Activated CD8-positive, alpha-beta T cell treated with anti-CD3 and anti-CD28 coated beads, Interleukin-2, amount 10 ng/mL, durations not matched to agents 7 days and 5 days (primary cell): Measurements from ENCODE around the gene ADGRL3. TPM values are rescaled to one million over a fixed set of nuclear protein-coding genes. Genes with fewer than 3 reads are reported as not detected.
"Not testable (repeated sequence)": the region's sequence is repeated elsewhere in the genome, so short reads cannot be mapped to it uniquely, and the experiment has no call there.

Experiments
- ATAC-seq: fragments of 150-1000 bp; cut with Tn5 transposase; one replicate; pipeline ENCODE4 v1.10.0; 2021; ENCODE audit warnings: moderate library complexity
- CTCF ChIA-PET: fragments of 350-600 bp; sonication (Branson Sonifier 250); formaldehyde crosslinking; loops from one replicate; lab custom pipeline; 2021; ENCODE audit warnings: antibody characterized with exemption; lab: Charles Lee
- POLR2A ChIA-PET: fragments of 350-600 bp; sonication (Branson Sonifier 250); formaldehyde crosslinking; loops from one replicate; lab custom pipeline; 2021; ENCODE audit warnings: antibody characterized with exemption; lab: Charles Lee
- DNase-seq: peaks from one replicate; pipeline ENCODE4 v3.0.0-alpha.2; 2020
- H3K27ac Mint-ChIP-seq: one replicate; pipeline ENCODE4 v1.8.0; 2021; ENCODE audit warnings: mild to moderate bottlenecking, mixed read lengths
- H3K27me3 Mint-ChIP-seq: one replicate; pipeline ENCODE4 v1.8.0; 2021; ENCODE audit warnings: low read depth, mixed read lengths
- H3K36me3 Mint-ChIP-seq: one replicate; pipeline ENCODE4 v1.8.0; 2021; ENCODE audit warnings: low read depth, mixed read lengths
- H3K4me1 Mint-ChIP-seq: one replicate; pipeline ENCODE4 v1.8.0; 2021; ENCODE audit warnings: low read depth, mixed read lengths
- H3K4me3 Mint-ChIP-seq: one replicate; pipeline ENCODE4 v1.8.0; 2021; ENCODE audit warnings: mild to moderate bottlenecking, mixed read lengths
- H3K9me3 Mint-ChIP-seq: one replicate; pipeline ENCODE4 v1.8.0; 2022; ENCODE audit warnings: mixed read lengths; ENCODE audit not compliant: insufficient read depth
- total RNA-seq, 2 experiments: library from RNA; stranded (reverse); gene quantifications; one replicate each; pipeline ENCODE4 v1.2.3, GENCODE V29; 2021

ADGRL3 gene
- total RNA-seq, 2 experiments from 2014 or later = not detected

DNA sequence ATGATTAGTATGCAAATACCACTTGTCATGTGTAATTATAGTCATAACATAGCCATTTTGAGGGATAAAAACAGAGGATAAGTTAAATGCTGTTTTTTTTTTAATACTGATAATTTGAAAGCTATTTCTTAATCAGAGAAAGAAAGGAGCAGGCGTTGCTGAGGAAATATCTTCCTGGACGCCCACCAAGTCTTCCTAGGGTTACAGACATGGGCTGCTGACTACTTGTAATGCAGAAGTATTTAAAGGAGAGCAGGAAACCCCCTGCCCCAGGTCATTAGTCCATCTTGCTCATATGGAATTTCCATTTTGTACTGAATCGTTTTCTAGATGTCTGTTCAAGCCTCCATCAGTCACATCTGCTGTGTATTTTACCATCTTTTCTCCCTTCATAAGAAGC is 176.2 kb downstream of the ADGRL3 start:
- no peaks in the 10 kb centered on the region for H3K27me3 Mint-ChIP-seq
- ChIA-PET CTCF (no interaction called here), POLR2A (no interaction called here)
- no peaks in the 10 kb centered on the region for H3K4me1 Mint-ChIP-seq
- H3K9me3 Mint-ChIP-seq = no peaks in the 10 kb centered on the region
- no peak for DNase-seq
- no peak overlapping the region for H3K4me3 Mint-ChIP-seq
- no peaks in the 10 kb centered on the region for H3K36me3 Mint-ChIP-seq
- no peak for ATAC-seq
- no peak overlapping the region for H3K27ac Mint-ChIP-seq

DNA sequence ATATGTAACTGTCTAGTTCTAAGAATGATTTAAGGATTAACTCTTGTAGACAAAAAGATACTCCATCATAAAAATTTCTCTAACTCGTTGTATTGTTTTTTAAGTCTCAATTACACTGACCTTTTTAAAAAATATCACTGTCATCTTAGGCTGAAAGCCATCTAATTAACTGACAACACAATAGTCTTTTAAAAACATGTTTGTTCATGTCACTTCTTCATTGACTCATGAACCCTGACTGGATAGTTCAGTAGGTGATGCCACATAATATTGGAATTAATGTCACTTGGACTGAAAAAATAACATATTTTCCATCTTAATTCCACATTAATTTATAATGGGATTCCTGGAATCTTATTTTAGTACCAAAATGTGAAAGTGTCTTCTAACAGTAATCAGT is 179.3 kb downstream of the ADGRL3 start:
- no peak overlapping the region for H3K27ac Mint-ChIP-seq
- H3K27me3 Mint-ChIP-seq = no peaks in the 10 kb centered on the region
- no peaks in the 10 kb centered on the region for H3K9me3 Mint-ChIP-seq
- POLR2A ChIA-PET = no interaction called here
- no peak for DNase-seq
- no peaks in the 10 kb centered on the region for H3K36me3 Mint-ChIP-seq
- H3K4me3 Mint-ChIP-seq = no peak overlapping the region
- no peaks in the 10 kb centered on the region for H3K4me1 Mint-ChIP-seq
- no peak for ATAC-seq
- CTCF ChIA-PET = no interaction called here

DNA sequence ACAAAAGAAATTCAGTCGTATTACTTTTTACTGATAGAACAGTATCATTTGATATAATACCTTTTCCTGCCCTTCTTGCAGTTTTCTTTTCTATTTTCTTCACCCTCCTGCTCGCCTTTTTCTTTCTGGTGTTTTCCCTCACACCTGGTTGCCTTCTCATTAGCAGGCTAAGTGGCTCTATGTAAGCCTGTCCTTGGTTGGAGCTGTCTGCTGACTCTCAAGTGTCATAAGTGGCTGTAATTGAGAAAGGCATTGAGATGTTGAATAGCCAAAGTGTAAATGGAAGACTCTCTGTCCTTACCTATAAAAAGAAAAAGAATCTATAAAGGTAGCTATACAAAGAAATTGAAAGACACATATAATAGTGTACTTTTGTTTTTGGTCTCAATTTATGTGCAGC is 180.7 kb downstream of the ADGRL3 start:
- Mint-ChIP-seq H3K36me3 (no peaks in the 10 kb centered on the region), H3K27ac (no peak overlapping the region), H3K4me1 (no peaks in the 10 kb centered on the region), H3K4me3 (no peak overlapping the region), H3K9me3 (no peaks in the 10 kb centered on the region), H3K27me3 (no peaks in the 10 kb centered on the region)
- POLR2A ChIA-PET = no interaction called here
- CTCF ChIA-PET = no interaction called here
- no peak for ATAC-seq
- no peak for DNase-seq

DNA sequence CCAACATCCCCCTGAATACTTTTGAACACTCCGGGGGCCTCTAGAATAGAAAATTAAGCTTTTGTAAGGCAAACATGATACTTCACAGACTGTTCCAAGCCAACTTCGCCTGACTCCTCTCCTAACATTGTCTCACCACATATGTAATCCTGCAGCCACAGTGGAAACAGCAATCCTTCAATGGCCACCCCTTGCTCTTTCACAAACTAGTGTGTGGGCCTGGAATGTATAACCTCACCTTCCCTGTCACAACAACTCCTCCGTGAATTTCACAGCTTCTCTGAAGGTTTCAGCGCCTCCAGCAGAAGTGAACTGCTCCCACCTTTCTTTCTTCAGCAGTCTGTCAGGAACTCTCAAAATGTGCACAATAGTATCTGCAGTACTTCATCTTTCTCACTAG is 185.1 kb downstream of the ADGRL3 start:
- ChIA-PET CTCF (no interaction called here), POLR2A (no interaction called here)
- ATAC-seq = no peak
- Mint-ChIP-seq H3K27ac (no peak overlapping the region), H3K9me3 (peaks cover 9% of the 10 kb centered on the region), H3K27me3 (no peaks in the 10 kb centered on the region), H3K36me3 (no peaks in the 10 kb centered on the region), H3K4me3 (no peak overlapping the region), H3K4me1 (no peaks in the 10 kb centered on the region)
- no peak for DNase-seq

DNA sequence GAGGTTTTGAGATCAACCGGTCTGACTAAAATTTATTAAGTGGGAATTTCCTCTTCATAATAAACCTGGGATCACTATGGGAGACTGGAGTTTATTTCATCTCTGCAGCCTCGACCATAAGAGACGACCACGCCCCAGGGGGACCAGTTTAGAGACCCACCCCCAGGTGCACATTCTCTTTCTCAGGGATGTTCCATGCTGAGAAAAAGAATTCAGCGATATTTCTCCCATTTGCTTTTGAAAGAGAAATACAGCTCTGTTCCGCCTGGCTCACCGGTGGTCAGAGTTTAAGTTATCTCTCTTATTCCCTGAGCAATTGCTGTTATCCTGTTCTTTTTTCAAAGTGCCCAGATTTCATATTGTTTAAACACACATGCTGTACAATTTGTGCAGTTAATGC is 187.2 kb downstream of the ADGRL3 start:
- H3K9me3 Mint-ChIP-seq, POLR2A ChIA-PET, H3K27me3 Mint-ChIP-seq, CTCF ChIA-PET, H3K36me3 Mint-ChIP-seq, DNase-seq, ATAC-seq, H3K4me3 Mint-ChIP-seq, H3K4me1 Mint-ChIP-seq, H3K27ac Mint-ChIP-seq: not testable (repeated sequence)

DNA sequence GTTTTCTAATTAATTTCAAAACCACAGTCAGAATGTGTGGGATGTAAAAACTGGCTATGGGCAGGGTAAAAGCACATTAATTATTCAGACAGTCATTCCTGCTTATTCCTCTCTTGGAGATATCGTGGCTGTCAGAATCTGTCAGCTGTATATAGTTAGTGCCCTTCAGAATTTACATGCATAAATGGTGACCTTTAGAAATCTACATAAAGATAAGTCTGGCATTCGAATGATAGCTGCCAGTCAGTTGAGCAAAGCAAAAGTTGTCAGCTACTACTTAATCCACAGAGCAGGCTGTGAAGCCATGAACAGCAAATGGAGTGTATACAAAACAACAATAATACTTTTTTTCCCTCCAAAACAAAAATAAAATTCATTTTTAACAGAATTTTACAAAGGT is 189.5 kb downstream of the ADGRL3 start:
- Mint-ChIP-seq H3K27me3 (no peaks in the 10 kb centered on the region), H3K27ac (no peak overlapping the region), H3K36me3 (no peaks in the 10 kb centered on the region), H3K9me3 (peaks cover 9% of the 10 kb centered on the region), H3K4me1 (no peaks in the 10 kb centered on the region), H3K4me3 (no peak overlapping the region)
- POLR2A ChIA-PET = no interaction called here
- DNase-seq (no peak), ATAC-seq (no peak)
- CTCF ChIA-PET = no interaction called here

DNA sequence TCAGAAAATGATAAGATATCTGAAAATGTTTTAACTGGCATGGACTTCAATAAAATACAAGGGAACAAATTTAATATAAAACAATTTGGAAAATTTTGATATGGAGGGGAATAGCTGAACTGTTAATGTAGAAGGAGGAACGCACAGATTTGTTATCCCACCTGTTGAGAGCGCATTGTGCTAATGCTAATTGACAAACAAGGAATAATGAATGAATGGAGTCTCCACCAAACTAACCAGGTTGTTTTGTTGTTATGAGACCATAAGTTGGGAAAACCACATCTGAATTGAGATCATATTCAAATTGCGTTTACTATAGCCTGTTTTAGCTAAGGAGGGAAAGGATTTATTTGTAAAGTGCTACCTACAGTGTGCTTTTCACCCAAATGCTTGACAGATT is 195.6 kb downstream of the ADGRL3 start:
- Mint-ChIP-seq H3K4me3 (no peak overlapping the region), H3K9me3 (no peaks in the 10 kb centered on the region), H3K36me3 (no peaks in the 10 kb centered on the region), H3K27ac (no peak overlapping the region), H3K4me1 (no peaks in the 10 kb centered on the region), H3K27me3 (no peaks in the 10 kb centered on the region)
- CTCF ChIA-PET = no interaction called here
- no peak for DNase-seq
- no peak for ATAC-seq
- POLR2A ChIA-PET = no interaction called here

DNA sequence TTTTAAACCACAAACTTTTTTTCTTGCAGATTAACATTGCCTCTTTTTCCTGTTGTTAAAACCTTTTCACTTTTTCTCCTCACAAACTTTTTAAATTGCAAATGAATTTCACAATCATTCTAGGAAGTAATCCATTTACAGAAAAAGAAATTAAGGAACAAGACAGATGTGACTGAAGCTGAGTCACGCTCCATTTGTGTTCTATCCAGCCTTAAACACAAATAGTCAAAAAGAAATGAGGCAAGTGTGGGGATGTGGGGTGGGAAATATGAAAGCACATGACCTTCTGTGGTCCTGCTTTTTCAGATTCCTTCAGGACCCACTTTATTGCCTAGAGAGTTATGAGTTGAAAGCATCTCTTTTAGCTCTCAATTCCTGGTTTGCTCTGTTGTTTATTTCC is 197.0 kb downstream of the ADGRL3 start:
- Mint-ChIP-seq H3K36me3 (no peaks in the 10 kb centered on the region), H3K27me3 (no peaks in the 10 kb centered on the region), H3K4me1 (no peaks in the 10 kb centered on the region), H3K4me3 (no peak overlapping the region), H3K9me3 (no peaks in the 10 kb centered on the region), H3K27ac (no peak overlapping the region)
- ChIA-PET POLR2A (no interaction called here), CTCF (no interaction called here)
- ATAC-seq = no peak
- no peak for DNase-seq

DNA sequence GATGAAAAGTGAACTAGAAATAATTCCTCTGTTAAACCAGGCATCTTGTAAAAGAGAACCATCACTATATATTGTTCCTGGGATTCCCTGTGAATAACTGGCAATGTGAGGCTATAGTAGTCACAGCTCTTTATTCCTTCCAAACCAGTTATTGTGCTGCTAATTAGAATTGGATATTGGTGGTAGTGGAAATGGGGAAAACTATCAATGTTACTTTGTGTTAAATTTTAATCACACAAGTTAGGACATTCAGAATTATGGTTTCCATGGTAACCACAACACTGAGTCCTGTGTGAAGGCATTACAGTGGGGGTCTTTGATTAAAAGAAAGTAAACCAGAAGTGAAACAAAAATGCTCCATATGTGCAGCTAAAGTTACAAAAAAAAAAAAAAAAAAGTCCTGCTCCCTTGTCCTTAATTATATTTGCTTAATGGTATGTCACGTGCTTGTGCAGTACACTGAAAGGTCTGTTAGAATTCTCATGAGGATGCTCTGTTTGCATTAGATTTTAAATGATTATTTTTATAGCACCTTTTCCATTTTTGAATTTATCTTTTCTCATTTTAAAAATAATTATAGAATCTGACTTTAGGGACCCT is 200.4 kb downstream of the ADGRL3 start:
- Mint-ChIP-seq H3K27me3 (no peaks in the 10 kb centered on the region), H3K9me3 (no peaks in the 10 kb centered on the region), H3K4me1 (no peaks in the 10 kb centered on the region), H3K36me3 (no peaks in the 10 kb centered on the region), H3K27ac (no peak overlapping the region), H3K4me3 (no peak overlapping the region)
- DNase-seq = no peak
- POLR2A ChIA-PET = no interaction called here
- CTCF ChIA-PET = no interaction called here
- no peak for ATAC-seq

DNA sequence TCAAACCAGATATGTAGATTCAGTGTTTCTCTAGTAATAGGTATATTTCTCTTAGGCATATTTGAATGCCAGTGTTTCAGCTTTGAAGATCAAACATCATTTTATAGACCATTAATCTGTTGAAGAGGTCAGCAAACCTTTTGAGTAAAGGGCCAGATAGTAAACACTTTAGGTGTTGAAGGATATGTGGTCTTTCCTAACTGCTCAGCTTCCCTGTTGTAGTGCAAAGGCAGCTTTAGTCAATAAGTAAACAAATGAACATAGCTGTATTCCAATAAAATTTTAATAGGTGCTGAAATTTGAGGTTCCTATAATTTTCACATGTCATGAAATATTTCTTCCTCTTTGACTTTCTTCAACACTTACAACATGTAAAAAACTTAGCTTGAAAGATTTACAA is 201.6 kb downstream of the ADGRL3 start:
- Mint-ChIP-seq H3K27ac (no peak overlapping the region), H3K9me3 (no peaks in the 10 kb centered on the region), H3K36me3 (no peaks in the 10 kb centered on the region), H3K4me3 (no peak overlapping the region), H3K4me1 (no peaks in the 10 kb centered on the region), H3K27me3 (no peaks in the 10 kb centered on the region)
- CTCF ChIA-PET = no interaction called here
- DNase-seq (no peak), ATAC-seq (no peak)
- POLR2A ChIA-PET = no interaction called here

DNA sequence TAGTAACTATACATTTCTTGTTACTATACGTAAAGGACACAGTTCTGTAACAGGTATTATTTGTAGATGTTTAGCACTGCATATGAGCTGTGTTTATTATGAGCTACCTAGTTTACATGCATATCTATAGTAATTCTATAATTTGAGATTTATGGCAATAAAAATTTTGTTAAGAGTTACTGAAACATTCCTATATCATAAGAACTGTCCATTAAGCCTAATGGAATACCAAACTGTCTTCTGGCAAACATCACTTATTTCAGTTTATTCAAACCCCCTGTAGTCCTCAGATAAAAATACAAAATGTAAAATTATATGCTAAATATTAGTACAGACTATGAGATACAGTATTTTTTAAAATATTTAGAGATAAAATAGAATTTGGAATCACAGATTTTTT is 205.2 kb downstream of the ADGRL3 start:
- H3K4me1 Mint-ChIP-seq = no peaks in the 10 kb centered on the region
- H3K36me3 Mint-ChIP-seq = no peaks in the 10 kb centered on the region
- ChIA-PET CTCF (no interaction called here), POLR2A (no interaction called here)
- no peak overlapping the region for H3K4me3 Mint-ChIP-seq
- no peaks in the 10 kb centered on the region for H3K9me3 Mint-ChIP-seq
- ATAC-seq (no peak), DNase-seq (no peak)
- H3K27ac Mint-ChIP-seq = no peak overlapping the region
- no peaks in the 10 kb centered on the region for H3K27me3 Mint-ChIP-seq

DNA sequence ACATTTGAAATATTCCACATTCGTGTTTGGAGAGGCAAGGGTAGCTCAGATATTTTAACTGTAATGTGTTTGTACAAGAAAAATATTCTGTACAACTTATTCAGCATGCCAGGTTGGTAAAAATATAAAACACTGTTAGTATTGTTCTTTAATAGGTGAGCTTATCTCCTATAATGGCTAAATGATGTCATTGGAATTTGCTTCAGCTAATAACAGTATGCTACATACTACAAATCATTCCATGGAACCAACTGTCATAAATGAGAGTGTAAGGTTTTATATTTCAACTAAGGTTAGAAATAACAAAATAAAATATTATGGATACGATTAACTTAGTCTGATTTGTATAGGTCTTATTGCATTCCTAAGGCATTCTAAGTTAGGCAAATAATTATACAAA is 206.6 kb downstream of the ADGRL3 start:
- H3K4me3 Mint-ChIP-seq = no peak overlapping the region

More for the DNA sequence above, 206.6 kb downstream of the ADGRL3 start:
- DNase-seq = no peak
- Mint-ChIP-seq H3K27ac (no peak overlapping the region), H3K4me1 (no peaks in the 10 kb centered on the region), H3K27me3 (no peaks in the 10 kb centered on the region), H3K9me3 (no peaks in the 10 kb centered on the region), H3K36me3 (no peaks in the 10 kb centered on the region)
- no peak for ATAC-seq
- CTCF ChIA-PET = no interaction called here
- POLR2A ChIA-PET = no interaction called here
